Activated CD4-positive, alpha-beta T cell treated with anti-CD3 and anti-CD28 coated beads, Interleukin-2, amount 50 U/mL, for 48 hours (primary cell): Measurements from ENCODE around the gene EPM2A.

ENCODE experiments used
- DNase-seq, 2 experiments: peaks; one replicate each; pipeline ENCODE4 v3.0.0-alpha.2; 2020

EPM2A gene

DNA sequence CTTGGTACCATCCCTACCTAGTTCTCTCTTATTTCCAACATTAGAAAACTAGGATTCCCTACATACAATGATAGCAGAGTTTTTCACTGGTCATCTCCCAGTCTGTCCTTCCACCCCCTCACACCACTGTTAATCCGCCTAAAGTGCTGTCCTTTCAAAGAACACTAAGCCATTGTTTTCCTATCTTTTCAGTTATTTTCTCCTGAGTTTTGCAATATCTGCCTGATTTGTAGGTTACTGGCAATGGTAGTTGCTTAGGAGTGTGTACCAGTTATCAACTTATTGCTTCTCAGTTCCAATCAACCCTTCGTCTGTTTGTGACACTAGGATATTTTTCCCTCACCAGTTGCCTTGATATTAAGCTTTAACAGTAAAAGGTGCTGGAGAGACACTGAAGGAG, 135.0 kb downstream of the EPM2A start:
- DNase-seq = no peak

DNA sequence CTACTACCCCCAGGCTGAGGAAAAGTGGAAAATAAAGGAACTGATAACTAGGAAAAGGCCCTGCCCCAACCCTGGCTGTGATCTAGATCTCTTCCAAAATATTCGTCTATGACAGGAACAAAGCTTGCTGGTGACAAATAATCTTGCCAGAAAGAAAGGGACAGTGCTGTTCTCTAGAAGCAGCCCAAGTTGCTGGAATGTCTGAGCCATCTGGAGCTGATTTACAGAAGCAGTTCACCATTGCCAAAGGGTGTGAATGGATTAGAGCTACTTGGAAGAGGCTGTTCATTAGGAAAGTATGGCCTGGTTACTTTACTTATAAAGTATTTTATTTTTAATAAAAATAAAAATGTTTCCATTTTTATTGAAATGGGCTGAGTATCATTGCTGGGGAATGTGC, 146.3 kb downstream of the EPM2A start:
- no peak for DNase-seq

DNA sequence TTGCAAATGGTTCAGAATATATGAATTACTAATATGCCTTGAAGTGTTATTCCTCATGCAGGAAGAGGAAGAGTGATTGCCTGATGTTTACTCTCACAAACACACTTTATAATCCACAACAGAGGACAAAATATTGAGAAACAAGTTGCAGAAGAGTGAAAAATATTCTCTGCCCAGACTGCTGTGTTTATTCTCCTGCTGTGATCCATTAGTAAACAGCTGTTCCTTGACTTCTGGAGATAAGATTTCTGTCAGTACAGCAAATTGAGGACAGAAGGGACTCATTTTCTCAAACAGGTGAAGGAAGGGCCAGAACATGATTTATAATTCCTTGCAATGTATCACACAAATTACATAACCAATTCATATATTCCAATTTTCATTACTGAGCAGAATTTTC, 148.0 kb downstream of the EPM2A start:
- no peak for DNase-seq

DNA sequence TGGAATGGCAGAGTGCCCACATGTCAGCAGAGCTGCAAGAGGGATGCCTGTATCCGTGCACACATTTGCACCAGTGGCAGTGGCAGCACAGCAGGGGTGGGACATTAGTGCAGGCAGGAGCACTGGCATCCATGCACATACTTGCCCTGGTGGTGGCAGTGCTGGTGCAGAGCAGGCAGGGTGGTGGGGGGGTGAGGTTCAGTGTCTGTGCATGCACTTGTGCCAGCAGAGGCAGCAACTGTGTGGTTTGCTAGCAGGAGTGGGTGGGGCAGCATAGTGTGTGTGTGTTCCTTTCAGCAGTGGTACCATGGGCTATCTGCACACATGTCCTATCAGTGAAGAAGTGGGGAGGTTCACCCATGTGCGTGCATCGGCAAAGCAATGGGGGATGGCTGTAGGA, 151.6 kb downstream of the EPM2A start:
- no peak for DNase-seq
